Stimulated activated CD4-positive, alpha-beta T cell treated with anti-CD3 and anti-CD28 coated beads, Interleukin-12 subunit alpha, Interleukin-12 subunit beta, amount 100 ng/mL, for 24 hours (primary cell): Measurements from ENCODE around the gene JADE2.
"Not testable (repeated sequence)": the region's sequence is repeated elsewhere in the genome, so short reads cannot be mapped to it uniquely, and the experiment has no call there.

Experiments used
- DNase-seq, 2 experiments: peaks; one replicate each; pipeline ENCODE4 v3.0.0-alpha.2; 2020; ENCODE audit warnings: low read depth in 2 of 2

The JADE2 gene

GRCh38 chr5:134508521-134509195 is 16.8 kb upstream of the JADE2 start:
- DNase-seq, result no peak

- no peak for DNase-seq
These were observed 16.0 kb upstream of the JADE2 start for GRCh38 chr5:134509308-134510040.

GRCh38 chr5:134510970-134511795 is 14.3 kb upstream of the JADE2 start:
- DNase-seq, result peak in 1 of 2 experiments; percentile 44

- no peak for DNase-seq
These were observed 13.4 kb upstream of the JADE2 start for GRCh38 chr5:134511796-134512660.

GRCh38 chr5:134512661-134512999 is 12.8 kb upstream of the JADE2 start:
- DNase-seq, result no peak

- DNase-seq, result no peak
These were observed 9.7 kb upstream of the JADE2 start for GRCh38 chr5:134515801-134516200.

- not testable (repeated sequence) for DNase-seq
These were observed 8.5 kb upstream of the JADE2 start for GRCh38 chr5:134516984-134517383.

GRCh38 chr5:134517553-134517952 is 7.9 kb upstream of the JADE2 start:
- no peak for DNase-seq

- DNase-seq, result no peak
These were observed 5.5 kb upstream of the JADE2 start for GRCh38 chr5:134519989-134520388.

- DNase-seq, result no peak
These were observed 3.6 kb upstream of the JADE2 start for GRCh38 chr5:134521841-134522240.

GRCh38 chr5:134523543-134524271 is 1.8 kb upstream of the JADE2 start:
- DNase-seq, result no peak

GRCh38 chr5:134524272-134524825 is 1.1 kb upstream of the JADE2 start:
- DNase-seq, result peak; percentile 35 to 66

- peak in 1 of 2 experiments; percentile 35 for DNase-seq
These were observed 413 bp downstream of the JADE2 start for GRCh38 chr5:134525683-134526482.

GRCh38 chr5:134526483-134527155 is 1.1 kb downstream of the JADE2 start:
- peak; percentile 63 to 79 for DNase-seq

GRCh38 chr5:134527156-134527960 is 1.9 kb downstream of the JADE2 start:
- peak; percentile 54 to 72 for DNase-seq

- no peak for DNase-seq
These were observed 2.5 kb downstream of the JADE2 start for GRCh38 chr5:134527961-134528424.

GRCh38 chr5:134528556-134528955 is 3.1 kb downstream of the JADE2 start:
- DNase-seq, result no peak

- no peak for DNase-seq
These were observed 4.0 kb downstream of the JADE2 start for GRCh38 chr5:134529460-134529859.
